ENCODE measurements around the gene HSFX2.
"Not testable (repeated sequence)": the region's sequence is repeated elsewhere in the genome, so short reads cannot be mapped to it uniquely, and the experiment has no call there.

HSFX2 gene

GRCh38 chrX:149595214-149595613, at the start of gene HSFX2:
TSS of gene HSFX2 (minus strand) at chrX:149595314. CDS start at chrX:149594700, 614 bp downstream.
- not testable (repeated sequence) for DNase-seq

- no peak for DNase-seq
Observed at GRCh38 chrX:149643496-149643895, 48.4 kb upstream of the HSFX2 start.

GRCh38 chrX:149641835-149642234, 46.7 kb upstream of the HSFX2 start:
- DNase-seq, result no peak

GRCh38 chrX:149641432-149641831, 46.3 kb upstream of the HSFX2 start:
- DNase-seq, result no peak

GRCh38 chrX:149639568-149639967, 44.5 kb upstream of the HSFX2 start:
- DNase-seq, result no peak

GRCh38 chrX:149638860-149639259, 43.7 kb upstream of the HSFX2 start:
- DNase-seq, result no peak

GRCh38 chrX:149633511-149633910, 38.4 kb upstream of the HSFX2 start:
- no peak for DNase-seq

- peak; percentile 75 to 77 for DNase-seq
Observed at GRCh38 chrX:149631234-149632165, 36.4 kb upstream of the HSFX2 start, which contains the start of gene TMEM185A. TSS of gene TMEM185A (minus strand) at chrX:149631792. CDS start at chrX:149631580, 212 bp downstream.

GRCh38 chrX:149630681-149631233, 35.6 kb upstream of the HSFX2 start:
- no peak for DNase-seq

GRCh38 chrX:149629730-149630387, 34.7 kb upstream of the HSFX2 start:
- DNase-seq, result no peak

- no peak for DNase-seq
Observed at GRCh38 chrX:149628768-149629167, 33.7 kb upstream of the HSFX2 start.

GRCh38 chrX:149628280-149628679, 33.2 kb upstream of the HSFX2 start:
- DNase-seq, result no peak

GRCh38 chrX:149626829-149627228, 31.7 kb upstream of the HSFX2 start:
- DNase-seq, result not testable (repeated sequence)

GRCh38 chrX:149619662-149620061, 24.5 kb upstream of the HSFX2 start:
- DNase-seq, result not testable (repeated sequence)

- no peak for DNase-seq
Observed at GRCh38 chrX:149618871-149619270, 23.8 kb upstream of the HSFX2 start.

GRCh38 chrX:149611623-149612175, 16.6 kb upstream of the HSFX2 start:
- DNase-seq, result no peak

GRCh38 chrX:149610511-149610910, 15.4 kb upstream of the HSFX2 start:
- DNase-seq, result no peak

- DNase-seq, result no peak
Observed at GRCh38 chrX:149607699-149608098, 12.6 kb upstream of the HSFX2 start.

GRCh38 chrX:149605248-149605885, 10.3 kb upstream of the HSFX2 start:
- DNase-seq, result not testable (repeated sequence)

GRCh38 chrX:149598603-149599002, 3.5 kb upstream of the HSFX2 start:
- not testable (repeated sequence) for DNase-seq

GRCh38 chrX:149595943-149596342, 829 bp upstream of the HSFX2 start:
- DNase-seq, result not testable (repeated sequence)

- DNase-seq, result not testable (repeated sequence)
Observed at GRCh38 chrX:149590993-149591392, 4.1 kb downstream of the HSFX2 start.

- DNase-seq, result not testable (repeated sequence)
Observed at GRCh38 chrX:149587359-149587758, 7.8 kb downstream of the HSFX2 start, which contains the start of gene MAGEA9B. TSS of gene MAGEA9B (minus strand) at chrX:149587459. CDS start at chrX:149583179, 4,280 bp downstream.

All from CD4-positive, alpha-beta T cell treated with Interleukin-4 for 1 hour (primary cell).